KBM-7 (cell line): ENCODE results near the gene MRPL43.

Source experiments
- DNase-seq: peaks from one replicate; pipeline ENCODE4 v3.0.0-alpha.2; 2015
- in situ Hi-C: fragments of 300-500 bp; cut with MboI; formaldehyde crosslinking; loops from 2 replicates; pipeline ENCODE4 v1.14.3; 2020; ENCODE audit warnings: low sequenced_read_pairs, low pct_unique_long_range_greater_than_20kb, mixed read lengths

MRPL43 gene

GRCh38 chr10:101021239-101021638, 33.9 kb upstream of the MRPL43 start:
- in situ Hi-C loops = no loop called here
- DNase-seq = no peak

- in situ Hi-C loops = no loop called here
- no peak for DNase-seq
Observed at GRCh38 chr10:101020427-101021075, 33.3 kb upstream of the MRPL43 start.

GRCh38 chr10:101019440-101019703, 32.1 kb upstream of the MRPL43 start:
- in situ Hi-C loops = no loop called here
- no peak for DNase-seq

GRCh38 chr10:101018600-101019439, 31.5 kb upstream of the MRPL43 start:
- peak; percentile 90 for DNase-seq

GRCh38 chr10:101018118-101018599, 30.9 kb upstream of the MRPL43 start:
- in situ Hi-C loops = no loop called here
- no peak for DNase-seq

More at GRCh38 chr10:101018600-101019439, 31.5 kb upstream of the MRPL43 start:
- in situ Hi-C loops = no loop called here

GRCh38 chr10:101016814-101017213, 29.5 kb upstream of the MRPL43 start:
- in situ Hi-C loops = no loop called here
- no peak for DNase-seq

GRCh38 chr10:101015582-101015973, 28.3 kb upstream of the MRPL43 start:
- no peak for DNase-seq

GRCh38 chr10:101014966-101015581, 27.8 kb upstream of the MRPL43 start:
- in situ Hi-C loops = no loop called here
- no peak for DNase-seq

More at GRCh38 chr10:101015582-101015973, 28.3 kb upstream of the MRPL43 start:
- in situ Hi-C loops = no loop called here

GRCh38 chr10:101014230-101014884, 27.1 kb upstream of the MRPL43 start:
- in situ Hi-C loops = no loop called here

GRCh38 chr10:101013365-101013825, 26.1 kb upstream of the MRPL43 start:
- DNase-seq = no peak
- in situ Hi-C loops = no loop called here

More at GRCh38 chr10:101014230-101014884, 27.1 kb upstream of the MRPL43 start:
- DNase-seq = peak; percentile 86

GRCh38 chr10:101012525-101013364, 25.4 kb upstream of the MRPL43 start:
- peak; percentile 93 for DNase-seq
- in situ Hi-C loops = no loop called here

- in situ Hi-C loops = no loop called here
- no peak for DNase-seq
Observed at GRCh38 chr10:101011517-101012423, 24.5 kb upstream of the MRPL43 start.

- DNase-seq = no peak
- in situ Hi-C loops = no loop called here
Observed at GRCh38 chr10:101010329-101010728, 23.0 kb upstream of the MRPL43 start.

GRCh38 chr10:101008823-101009423, 21.6 kb upstream of the MRPL43 start:
- in situ Hi-C loops = no loop called here

GRCh38 chr10:101007915-101008822, 20.9 kb upstream of the MRPL43 start:
- in situ Hi-C loops = no loop called here

More at GRCh38 chr10:101008823-101009423, 21.6 kb upstream of the MRPL43 start:
- DNase-seq = no peak

GRCh38 chr10:101007099-101007711, 19.9 kb upstream of the MRPL43 start:
- in situ Hi-C loops = no loop called here

More at GRCh38 chr10:101007915-101008822, 20.9 kb upstream of the MRPL43 start:
- DNase-seq = no peak

More at GRCh38 chr10:101007099-101007711, 19.9 kb upstream of the MRPL43 start:
- no peak for DNase-seq
